NCI-H2081 (cell line): ENCODE results near the gene TMIGD2.

ENCODE experiments used
- DNase-seq, 2 experiments: peaks; one replicate each; lab custom pipeline; 2025; lab: John Stamatoyannopoulos, UW

The TMIGD2 gene

DNA sequence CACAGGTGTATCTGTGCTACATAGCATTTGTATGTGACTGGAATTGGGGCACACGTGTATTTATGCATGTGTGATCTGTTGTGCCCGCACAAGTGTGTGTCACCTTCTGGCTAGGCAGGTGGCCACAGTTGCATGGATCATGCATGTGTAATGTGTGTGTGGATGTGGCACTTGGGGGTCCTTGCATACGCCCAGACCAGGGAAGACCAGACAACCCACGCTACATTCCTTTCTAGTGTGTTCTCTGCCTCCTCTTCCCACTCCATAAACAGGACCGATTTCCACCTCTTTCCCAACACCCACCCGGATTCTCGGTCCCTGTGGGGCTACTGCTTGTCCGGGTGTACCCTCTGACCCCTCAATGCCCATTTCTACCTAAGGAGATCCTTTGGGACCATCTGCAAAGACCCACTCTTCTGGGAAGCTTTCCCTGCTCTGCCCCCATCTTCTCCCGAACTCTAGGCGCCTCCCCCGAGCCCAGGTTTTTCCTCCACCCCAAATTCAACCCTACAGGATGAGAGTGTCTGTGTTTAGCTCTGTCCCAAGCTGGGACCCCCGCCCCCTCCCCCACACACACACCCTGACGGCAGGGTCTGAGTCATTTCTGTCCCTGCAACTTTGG is 24.1 kb upstream of the TMIGD2 start:
- DNase-seq, result no peak

DNA sequence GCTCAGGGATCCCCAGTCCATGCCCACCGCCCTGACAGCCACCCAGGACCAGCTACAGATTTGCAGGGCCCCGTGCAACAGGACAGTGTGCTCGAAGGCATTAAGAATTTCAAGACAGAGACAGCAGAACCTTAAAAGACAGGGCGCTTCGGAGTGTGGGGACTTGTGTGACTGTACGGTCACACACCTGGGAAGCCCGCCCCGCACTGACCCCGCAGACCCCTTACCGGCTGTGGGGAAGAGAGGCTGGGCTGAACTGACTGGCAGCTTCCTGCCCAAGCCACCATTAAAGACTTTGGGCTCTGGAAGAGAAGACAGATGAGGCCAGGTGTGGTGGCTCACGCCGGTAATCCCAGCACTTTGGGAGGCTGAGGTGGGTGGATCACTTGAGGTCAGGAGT is 22.0 kb upstream of the TMIGD2 start:
- DNase-seq, result no peak

DNA sequence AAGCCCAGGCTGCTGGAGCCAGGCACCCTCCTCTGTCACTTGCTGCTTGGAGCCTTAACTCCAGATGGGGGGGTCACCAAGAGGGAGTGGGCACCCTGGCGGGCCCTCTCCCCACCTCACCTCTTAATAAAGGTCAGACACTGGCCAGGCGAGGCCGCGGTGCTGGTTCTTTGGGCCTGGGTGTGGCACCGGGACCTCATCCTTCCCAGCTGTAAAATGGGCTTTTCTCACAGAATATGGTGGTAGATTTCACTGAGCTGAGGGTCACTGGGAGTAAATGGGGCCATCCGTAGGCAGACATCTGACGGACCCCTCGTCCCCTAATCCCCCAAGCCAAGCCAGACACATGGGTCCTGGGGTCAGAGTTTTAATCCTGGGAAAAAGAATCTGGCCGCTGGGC is 21.5 kb upstream of the TMIGD2 start:
- no peak for DNase-seq

DNA sequence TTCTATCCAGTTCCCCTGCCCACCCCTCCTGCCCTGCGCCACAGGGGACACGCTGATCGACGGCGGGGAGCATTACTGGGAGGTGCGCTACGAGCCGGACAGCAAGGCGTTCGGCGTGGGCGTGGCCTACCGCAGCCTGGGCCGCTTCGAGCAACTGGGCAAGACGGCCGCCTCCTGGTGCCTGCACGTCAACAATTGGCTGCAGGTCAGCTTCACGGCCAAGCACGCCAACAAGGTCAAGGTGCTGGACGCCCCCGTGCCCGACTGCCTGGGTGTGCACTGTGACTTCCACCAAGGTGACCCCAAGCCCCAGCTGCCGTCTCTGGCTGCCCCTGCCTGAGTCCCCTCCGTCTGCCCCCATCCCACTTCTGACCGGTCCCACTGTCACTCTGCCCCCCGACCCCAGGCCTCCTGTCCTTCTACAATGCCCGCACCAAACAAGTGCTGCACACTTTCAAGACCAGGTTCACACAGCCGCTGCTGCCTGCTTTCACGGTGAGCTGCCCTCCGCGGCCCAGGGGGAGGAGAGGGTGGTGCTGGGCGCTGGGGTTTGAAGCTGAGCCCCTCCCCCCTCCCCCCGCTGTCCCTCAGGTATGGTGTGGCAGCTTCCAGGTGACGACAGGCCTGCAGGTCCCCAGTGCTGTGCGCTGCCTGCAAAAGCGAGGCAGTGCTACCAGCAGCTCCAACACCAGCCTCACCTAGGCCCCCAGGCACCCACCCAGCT is 20.9 kb upstream of the TMIGD2 start:
- no peak for DNase-seq

DNA sequence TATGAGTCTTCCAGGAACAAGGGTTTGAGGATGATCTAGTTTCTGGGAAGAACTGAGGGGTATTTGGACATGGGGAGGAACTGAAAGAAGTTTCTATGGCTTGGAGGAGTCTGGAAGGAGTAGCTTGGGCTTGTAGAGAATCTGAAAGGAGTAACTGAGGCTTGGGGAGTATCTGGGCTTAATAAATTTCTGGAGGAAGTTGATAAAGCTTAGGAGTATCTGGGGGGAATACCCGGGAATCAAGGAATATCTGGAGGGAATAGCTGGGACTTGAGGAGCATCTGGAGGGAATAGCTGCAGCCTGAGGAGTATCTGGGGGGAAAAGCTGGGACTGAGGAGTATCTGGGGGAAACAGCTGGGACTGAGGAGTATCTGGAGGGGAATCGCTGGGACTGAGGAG is 18.2 kb upstream of the TMIGD2 start:
- no peak for DNase-seq

DNA sequence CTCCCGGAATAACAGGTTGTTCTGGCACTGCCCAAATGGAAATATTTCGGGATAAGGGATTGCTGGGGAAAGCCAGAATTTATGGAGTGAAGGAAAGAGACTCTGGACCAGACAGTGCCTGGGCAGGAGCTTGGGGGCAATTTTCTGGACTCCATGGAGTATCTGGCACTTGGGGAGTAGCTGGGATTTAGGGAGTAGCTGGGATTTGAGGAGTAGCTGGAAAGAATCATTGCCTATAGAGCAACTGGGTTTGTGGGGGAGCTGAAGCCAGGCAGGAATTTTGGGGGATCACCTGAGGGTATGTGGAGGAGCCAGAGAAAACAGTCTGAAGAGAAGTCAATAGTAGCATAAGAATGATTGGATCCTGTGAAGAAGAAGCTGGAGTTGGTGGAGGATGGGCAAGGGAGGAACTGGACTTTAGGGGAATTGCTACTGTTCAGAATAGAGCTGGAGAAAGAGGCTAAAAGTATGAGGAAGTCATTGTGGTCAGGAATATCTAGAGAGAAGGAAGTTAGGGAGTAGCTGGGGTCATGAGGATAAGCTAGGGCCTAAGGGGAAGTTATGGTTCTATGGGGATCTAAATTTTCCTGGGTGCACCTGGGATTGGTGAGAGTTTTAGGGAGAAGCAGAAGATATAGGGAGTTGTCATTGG is 17.0 kb upstream of the TMIGD2 start:
- no peak for DNase-seq

DNA sequence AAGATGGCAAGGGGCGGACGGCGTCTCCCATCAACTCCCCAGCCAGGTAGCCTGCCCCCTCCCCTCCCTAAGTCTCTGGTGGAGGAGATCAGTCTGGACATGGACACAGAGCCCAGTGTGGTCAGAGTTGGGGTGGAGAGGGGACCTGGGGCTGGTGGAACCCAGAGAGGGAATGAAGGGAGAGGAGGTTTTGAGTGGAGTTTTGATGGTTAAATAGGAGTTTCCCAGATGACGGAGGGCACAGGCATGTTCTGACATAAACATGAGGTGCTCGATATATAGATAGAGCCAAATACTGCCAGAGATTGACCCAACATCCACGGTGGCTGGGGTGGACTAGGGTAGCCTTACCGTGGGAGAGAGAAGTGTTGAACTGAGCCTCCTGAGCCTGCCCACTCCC is 16.3 kb upstream of the TMIGD2 start:
- DNase-seq, result no peak

DNA sequence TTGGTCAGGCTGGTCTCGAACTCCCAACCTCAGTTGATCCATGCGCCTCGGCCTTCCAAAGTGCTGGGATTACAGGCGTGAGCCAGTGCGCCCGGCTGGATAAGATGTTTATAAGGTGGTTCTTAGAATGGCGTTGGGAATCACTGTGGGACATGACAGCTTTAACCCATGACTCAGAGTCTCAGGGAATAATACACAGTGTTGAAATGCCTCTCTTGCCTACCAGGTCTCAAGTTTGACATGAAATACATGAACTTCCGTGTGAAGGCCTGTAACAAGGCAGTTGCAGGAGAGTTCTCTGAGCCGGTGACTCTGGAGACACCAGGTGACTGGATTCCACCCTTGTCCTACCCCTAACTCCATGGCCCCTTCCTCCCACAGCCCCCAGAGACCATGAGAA is 14.8 kb upstream of the TMIGD2 start:
- no peak for DNase-seq

DNA sequence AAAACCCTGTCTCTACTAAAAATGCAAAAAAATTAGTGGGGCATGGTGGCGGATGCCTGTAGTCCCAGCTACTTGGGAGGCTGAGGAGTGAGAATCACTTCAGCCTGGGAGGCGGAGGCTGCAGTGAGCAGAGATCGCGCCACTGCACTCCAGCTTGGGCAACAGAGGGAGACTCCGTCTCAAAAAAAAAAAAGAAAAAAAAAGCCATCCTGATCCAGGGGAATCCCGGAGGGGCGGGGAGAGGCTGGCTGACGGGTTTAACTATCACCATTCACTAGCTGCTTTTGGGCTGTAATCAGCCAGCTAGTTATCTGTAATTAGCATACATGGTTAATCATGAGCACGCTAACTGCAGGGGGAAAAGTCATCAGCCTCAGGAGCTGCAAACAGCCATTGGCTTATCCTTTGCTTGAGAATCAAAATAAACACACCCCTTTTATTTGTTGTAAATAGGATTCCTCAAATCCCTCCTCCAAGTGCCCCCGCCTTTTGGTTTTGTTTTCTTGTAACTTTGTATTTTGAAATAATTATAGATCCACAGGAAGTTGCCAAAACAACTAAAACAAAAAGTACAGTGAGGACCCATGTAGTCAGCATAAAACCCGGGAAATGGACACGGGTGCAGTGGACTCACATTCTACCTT is 11.8 kb upstream of the TMIGD2 start:
- DNase-seq, result no peak

DNA sequence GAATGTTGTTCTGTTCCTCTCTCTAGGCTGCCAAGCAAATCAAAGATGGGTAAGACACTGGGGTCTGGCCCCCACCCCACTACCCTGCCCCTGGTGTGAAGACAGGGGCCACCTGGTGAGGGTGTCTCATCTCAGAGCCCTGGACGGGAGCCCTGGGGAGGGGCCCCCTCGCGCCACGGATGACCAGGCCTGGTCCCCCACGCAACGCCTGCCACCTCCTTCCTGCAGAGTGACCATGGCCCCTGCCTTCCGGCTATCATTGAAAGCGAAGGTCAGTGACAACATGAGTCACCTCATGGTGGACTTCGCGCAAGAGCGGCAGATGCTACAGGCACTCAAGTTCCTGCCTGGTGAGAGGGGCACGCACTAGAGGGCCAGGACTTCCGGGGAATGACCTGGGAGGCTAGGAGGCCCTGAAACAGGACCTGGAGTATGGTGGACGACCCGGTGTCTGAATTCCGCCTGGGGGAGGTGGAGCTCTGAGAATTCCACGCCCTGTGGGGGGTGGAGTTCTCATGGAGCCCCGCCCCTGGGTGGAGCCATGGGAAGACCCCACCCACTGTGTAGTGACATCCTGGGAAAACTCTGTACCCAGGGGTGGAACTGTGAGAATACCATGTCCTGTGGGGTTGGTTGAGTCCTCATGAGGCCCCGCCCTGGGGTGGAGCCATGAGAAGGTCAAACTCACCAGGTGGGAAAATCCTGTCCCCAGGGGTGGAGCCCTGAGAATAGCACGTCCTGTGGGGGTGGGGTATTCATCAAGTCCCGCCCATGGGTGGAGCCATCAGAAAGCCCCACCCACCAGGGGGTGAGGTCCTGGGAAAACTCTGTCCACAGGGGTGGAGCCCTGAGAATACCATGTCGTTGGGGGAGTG is 8.3 kb upstream of the TMIGD2 start:
- DNase-seq, result no peak

DNA sequence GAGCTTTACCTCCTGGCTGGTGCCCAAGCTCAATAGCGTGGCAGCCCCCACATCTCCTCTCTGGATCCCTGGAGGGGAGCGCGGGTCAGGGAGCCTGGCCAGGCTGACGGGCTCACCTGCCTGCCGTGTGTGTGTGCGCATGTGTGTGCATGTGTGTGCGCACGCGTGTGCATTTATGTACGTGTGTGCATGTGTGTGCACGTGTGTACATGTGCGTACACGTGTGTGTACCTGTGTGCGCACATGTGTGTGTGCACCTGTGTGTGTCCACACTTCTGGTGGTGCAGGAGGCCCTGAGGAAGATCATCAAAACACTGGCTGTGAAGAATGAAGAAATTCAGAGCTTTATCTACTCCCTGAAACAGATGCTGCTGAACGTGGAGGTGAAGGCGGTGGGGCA is 3.5 kb upstream of the TMIGD2 start:
- no peak for DNase-seq

DNA sequence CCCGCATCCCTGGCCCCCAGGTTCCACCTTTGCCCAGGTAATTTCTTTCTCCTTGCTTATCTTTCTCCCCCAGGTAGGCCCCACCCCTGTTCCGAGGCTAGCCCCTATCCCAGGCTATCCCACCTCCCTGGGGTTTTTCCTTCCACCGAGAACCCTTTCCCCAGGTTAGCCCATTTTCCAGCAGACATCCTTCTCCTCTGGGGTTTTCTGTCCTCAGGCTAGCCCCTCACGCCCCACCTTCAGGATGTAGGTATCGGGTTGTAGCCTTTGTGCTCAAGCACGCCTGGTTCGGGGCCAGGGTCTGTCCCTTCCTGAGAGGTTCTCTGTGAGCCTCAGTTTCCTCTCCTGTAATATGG is 3.0 kb upstream of the TMIGD2 start:
- no peak for DNase-seq

DNA sequence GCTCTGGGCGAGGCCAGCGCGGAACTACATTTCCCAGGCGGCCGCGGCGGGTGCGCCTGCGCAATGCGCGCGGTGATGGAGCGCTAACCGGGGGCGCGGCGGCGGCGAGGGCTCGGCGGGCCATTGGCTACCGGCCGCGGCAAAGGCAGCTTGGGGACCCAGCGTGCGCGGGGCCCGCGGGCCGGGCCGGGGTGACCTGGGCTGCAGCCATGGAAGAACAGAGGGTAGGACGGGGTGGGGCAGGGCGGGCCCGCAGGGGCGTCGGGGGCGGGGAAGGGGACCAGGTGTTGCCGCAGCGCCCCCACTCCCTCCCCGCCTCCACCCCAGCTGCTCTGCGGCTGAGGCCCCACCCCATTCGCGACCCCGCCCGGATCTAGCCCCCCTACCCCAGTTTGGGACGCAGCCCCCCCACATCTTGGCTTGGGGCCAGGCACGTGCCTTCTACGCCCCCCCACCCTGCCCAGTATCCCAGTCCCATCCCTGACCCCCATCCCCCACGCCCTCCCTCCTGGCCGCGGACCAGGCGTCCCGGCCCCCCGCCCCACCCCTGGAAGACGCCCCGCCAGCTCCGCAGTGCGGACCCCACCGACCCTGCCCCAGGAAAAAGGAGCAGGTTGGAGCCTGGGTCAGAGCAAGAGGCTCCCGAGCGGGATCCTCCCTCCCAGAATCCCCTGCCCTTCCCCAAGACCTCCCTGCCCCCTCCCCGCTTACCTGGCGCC is 2.5 kb upstream of the TMIGD2 start, which contains the start of gene FSD1:
TSS of gene FSD1 (plus strand) at position 61 of the 719 bp plus-strand sequence. CDS start at position 210, 149 bp downstream.
- peak; percentile 72 to 74 for DNase-seq

DNA sequence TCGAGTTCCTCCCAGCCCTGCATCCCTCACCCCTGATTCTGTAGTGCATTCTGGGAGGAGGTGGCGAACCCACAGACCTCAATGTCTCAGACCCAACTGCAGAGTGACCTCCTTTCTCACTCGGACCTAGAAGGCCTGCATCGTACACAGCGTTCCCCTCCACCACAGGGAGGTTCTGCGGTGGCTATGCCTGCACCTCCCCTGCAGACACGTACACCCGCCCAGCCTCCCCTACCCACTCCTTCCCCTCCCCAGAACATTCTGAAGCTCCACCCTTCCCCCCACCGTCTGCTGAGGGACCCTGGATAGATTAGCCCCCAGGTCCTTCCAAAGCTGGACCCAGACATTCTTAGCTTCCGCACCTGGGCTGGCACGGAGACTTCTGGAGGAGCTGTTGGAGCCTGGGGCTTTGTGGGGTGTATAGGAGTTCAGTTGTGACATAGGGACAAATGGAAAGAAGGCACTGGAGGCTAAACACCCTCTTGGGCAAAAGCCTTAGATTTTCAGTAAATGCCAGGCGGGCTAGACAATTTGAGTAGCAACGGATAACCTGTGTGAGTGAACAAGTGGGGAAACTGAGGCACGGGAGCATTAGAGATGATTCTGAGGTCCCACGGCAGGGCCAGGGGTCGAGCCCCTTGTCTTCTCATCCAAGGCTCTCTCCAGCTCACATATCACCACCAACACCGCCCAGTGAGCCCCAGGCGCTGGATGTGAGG is 1.8 kb upstream of the TMIGD2 start:
- DNase-seq, result no peak

DNA sequence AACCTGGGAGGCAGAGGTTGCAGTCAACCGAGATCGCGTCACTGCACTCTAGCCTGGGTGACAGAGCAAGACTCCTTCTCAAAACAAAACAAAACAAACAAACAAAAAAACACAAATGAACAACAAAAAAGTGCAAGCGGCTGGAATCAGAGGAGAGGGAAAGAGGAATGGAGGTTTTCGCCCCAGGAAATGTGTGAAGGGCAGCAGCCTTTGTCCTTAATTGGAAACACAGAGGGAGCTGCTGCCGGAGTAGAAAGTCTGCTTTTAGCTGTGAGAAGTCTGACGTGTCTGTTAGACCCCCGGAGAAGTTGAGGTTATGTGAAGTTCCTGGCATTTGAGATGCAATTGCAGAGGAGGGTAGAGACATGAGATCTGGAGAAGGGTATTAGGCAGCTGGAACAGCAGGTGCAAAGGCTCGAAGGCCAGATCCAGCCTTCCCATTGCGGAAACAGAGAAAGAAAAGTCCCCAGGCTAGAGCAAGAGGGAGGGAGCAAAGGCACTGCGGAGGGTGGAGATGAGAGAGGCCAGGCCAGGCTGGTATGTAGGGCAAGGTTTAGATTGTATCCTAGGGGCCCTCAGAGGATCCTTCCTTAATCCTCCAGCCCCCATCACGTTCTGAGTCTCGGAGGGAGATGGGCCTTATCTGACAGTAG is 473 bp downstream of the TMIGD2 start:
- no peak for DNase-seq

DNA sequence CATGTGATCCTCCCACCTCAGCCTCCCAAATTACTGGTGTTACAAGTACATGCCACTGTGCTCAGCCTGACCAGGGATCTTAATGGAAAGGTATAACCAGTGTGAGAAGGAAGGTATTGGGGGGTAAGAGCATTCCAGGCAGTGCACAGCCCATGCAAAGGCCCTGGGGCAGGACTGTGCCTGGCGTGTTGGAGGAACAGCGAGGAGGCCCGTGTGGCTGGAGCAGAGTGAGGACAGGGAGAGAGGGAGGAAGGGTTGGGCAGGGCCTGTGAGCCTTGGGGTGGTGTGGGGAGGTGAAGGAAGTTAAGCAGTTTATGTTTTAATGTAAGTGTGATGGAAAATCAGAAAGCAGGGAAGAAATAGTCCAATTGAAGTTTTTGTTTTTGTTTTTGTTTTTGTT is 1.6 kb downstream of the TMIGD2 start:
- DNase-seq, result no peak

DNA sequence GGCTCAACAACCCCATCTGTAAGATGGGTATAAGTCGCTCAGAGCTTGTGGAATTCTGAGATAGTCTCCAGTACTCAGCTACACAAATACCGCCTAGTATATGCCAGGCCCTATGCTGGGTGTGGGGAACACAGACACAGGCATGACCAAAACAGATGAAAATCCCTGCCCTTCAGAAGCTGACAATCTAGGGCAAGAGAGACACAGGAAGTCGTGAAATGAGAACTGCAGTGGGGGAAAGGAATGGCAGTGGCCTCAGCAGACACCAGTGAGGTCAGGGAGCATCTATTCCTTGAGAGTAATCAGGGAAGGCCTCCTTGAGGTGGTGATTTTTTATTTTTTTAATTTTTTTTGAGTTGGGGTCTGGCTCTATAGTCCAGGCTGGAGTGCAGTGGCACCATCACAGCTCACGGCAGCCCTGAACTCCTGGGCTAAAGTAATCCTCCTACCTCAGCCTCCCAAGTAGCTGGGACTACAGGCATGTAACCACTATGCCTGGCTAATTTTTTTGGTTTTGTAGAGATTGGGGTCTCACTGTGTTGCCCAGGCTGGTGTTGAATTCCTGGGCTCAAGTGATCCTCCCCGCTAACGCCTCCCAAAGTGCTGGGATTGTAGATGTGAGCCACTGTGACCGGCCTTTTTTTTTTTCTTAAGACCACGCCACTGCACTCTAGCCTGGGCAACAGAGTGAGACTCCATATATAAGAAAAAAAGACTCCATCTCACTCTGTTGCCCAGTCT is 3.2 kb downstream of the TMIGD2 start:
- DNase-seq, result no peak

DNA sequence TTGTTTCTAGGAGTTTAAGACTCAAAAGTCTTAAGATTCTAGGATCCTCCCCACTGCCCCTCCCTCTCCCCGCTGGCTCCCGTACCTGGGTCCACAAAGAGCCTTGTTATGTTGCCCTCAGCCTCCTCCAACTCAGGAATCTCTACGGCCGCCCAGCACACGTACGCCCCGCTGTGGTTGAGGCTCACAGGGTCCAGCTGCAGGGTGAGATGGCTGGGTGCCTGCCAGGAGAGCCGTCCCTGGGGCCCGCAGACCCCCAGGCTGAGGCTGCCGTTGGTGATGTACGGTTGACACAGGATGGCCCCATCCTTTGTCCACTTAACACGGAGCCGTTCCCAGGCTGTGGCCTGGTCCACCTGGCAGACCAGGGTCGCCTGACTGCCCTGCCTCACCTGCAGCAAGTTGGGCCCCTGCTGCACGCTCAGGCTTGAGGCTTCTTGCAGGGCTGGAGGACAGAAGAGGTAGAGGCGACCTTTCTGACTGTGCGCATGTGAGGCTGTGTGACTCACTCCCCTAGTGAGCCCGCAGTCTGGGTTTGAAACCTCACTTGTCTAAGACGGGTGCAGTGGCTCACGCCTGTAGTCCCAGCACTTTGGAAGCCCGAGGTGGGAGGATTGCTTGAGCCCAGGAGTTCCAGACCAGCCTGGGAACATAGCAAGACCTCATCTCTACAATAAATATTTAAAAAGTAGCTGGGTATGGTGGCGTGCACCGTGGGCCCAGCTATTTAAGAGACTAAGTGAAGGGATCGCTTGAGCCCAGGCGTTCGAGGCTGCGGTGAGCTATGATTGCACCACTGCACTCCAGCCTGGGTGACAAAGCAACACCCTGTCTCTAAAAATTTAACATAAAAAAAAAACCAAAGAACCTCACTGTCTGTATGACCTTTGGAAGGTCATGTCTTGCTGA is 4.0 kb downstream of the TMIGD2 start:
- DNase-seq, result no peak
